Stimulated activated CD8-positive, alpha-beta memory T cell treated with anti-CD3 and anti-CD28 coated beads, Interleukin-4, amount 100 ng/mL, for 24 hours (primary cell): ENCODE measurements around the gene PKD2L1.
"Not testable (repeated sequence)": the region's sequence is repeated elsewhere in the genome, so short reads cannot be mapped to it uniquely, and the experiment has no call there.

Experiments used
- DNase-seq: peaks from one replicate; pipeline ENCODE4 v3.0.0-alpha.2; 2020; ENCODE audit warnings: low read depth

Gene PKD2L1

DNA sequence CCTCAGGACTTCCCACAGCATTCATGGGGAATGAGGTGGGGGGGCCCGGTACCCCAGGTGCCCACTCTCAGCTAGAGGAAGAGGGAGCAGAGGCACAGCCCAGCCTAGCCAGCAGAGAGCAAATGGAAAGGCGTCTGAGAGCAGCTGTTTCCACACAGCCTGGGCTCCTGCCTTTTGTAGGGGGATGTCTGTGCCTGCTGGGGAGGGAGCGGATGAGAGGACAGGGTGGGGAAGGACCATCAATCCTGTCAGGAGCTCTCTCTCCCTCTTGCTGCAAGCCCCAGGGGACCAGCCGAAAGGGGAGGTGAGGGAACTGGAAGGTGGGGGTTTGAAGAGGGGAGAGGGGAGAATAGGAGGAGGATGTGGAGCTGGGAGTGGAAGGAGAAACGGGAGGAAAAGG lies at the start of gene PKD2L1:
Gene PKD2L1, minus strand, starts transcription at position 150 of the 400 bp plus-strand sequence. Its CDS starts 125 bp downstream, at position 25.
- no peak for DNase-seq

DNA sequence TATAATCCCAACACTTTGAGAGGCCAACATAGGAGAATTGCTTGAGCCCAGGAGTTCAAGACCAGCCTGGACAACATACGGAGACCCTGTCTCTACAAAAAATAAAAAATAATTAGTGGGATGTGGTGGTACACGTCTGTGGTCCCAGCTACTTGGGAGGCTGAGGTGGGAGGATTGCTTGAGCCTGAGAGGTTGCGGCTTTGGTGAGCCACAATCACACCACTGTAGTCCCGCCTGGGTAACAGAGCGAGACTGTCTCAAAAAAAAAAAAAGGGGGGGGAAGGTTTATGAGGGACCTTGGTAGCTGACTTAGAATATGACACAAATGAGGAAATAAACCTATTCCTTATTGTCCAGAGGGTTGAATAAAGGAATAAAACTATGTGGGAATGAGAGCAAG lies 47.8 kb upstream of the PKD2L1 start:
- no peak for DNase-seq

DNA sequence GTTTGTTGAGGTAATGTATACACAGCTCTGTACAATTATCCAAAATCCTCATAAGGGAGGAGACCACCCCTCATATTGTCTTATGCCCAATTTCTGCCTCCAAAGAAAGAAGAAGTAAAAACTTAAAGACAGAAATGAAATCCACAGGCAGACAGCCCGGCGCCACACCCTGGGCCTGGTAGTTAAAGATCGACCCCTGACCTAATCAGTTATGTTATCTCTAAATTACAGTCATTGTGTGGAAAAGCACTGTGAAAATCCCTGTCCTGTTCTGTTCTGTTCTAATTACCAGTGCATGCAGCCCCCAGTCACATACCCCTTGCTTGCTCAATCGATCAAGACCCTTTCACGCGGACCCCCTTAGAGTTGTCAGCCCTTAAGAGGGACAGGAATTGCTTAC lies 46.6 kb upstream of the PKD2L1 start:
- DNase-seq: not testable (repeated sequence)

DNA sequence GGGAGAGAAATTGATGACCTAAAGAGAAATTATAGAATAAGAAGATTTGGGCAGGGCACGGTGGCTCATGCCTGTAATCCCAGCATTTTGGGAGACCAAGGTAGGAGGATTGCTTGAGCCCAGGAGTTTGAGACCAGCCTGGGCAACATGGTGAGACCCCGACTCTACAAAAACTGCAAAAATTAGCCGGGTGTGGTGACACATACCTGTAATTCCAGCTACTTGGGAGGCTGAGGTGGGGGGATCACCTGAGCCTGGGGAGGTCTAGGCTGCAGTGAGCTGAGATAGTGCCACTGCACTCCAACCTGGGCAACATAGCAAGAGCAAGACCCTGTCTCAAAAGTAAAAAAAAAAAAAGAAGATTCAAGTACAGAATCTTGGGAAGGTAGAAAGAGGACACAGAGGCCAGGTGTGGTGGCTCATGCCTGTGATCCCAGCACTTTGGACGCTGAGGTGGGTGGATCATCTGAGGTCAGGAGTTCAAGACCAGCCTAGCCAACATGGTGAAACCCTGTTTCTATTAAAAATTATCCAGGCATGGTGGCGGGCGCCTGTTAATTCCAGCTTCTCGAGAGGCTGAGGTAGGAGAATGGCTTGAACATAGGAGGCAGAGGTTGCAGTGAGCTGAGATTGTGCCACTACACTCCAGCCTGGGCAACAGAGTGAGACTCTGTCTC lies 44.8 kb upstream of the PKD2L1 start:
- DNase-seq: not testable (repeated sequence)

DNA sequence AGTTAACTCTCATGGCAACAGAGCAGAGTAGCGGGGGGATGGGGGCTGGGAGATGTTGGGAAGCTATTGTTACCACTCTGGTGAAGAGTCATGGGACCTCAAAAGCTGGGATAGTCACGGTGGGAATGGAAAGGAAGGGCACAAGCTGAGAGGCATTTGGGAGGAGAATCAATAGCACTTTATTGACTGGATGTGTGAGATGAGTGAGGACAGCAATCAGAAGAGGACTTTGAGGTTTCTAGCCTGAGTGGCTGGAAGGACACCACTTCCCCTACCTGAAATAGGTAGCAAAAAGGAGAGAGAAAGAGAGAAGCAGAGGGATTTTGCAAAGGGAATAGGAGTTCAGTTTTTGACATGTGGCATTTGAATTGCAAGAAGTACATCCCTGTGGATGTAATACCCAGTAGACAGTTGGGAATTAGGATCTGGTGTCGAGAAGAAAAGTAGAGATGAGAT lies 44.2 kb upstream of the PKD2L1 start:
- DNase-seq: no peak

DNA sequence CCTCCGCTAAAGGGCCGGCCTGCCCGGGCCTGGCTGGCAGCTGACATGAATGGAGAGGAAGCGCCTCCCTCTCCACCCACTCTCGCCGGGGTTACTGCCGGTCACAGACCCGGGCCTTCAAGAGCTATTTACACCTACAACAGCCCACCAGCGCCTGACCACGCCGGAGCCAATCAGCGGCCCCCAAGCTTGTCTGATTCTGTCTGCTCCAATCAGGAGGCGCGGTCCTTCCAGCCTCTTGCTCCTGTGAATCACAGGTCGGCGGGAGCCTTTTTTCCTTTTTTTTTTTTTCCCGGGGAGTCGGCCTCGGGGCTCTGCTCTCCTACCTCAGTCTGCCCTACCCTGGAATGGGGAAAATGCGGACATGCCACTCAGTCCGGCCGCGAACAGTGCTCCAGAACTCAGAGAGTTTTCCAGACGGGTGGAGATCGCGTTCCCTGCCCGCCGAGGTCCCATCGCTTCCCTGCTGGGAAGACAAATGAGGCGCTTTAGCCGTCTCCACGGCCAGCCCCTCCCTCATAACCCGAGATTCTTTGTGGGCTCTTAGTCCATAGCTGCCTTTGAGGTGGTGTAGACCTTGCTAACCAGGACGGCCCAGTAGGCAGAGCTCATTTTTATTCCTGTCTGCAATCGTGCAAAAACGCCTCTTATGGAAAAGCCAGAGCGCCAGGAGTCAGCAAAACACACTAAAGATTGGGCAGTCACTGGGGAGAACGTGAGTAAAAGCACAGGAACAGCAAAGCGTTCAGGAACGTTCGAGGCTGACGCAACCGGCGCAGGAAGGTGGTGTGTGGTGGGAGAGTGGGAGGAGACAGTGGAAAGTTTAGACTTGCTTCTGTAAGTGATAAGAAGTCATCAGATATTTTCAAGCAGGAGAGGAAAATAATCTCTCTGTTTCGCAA lies 43.5 kb upstream of the PKD2L1 start:
- peak; percentile 85 for DNase-seq

DNA sequence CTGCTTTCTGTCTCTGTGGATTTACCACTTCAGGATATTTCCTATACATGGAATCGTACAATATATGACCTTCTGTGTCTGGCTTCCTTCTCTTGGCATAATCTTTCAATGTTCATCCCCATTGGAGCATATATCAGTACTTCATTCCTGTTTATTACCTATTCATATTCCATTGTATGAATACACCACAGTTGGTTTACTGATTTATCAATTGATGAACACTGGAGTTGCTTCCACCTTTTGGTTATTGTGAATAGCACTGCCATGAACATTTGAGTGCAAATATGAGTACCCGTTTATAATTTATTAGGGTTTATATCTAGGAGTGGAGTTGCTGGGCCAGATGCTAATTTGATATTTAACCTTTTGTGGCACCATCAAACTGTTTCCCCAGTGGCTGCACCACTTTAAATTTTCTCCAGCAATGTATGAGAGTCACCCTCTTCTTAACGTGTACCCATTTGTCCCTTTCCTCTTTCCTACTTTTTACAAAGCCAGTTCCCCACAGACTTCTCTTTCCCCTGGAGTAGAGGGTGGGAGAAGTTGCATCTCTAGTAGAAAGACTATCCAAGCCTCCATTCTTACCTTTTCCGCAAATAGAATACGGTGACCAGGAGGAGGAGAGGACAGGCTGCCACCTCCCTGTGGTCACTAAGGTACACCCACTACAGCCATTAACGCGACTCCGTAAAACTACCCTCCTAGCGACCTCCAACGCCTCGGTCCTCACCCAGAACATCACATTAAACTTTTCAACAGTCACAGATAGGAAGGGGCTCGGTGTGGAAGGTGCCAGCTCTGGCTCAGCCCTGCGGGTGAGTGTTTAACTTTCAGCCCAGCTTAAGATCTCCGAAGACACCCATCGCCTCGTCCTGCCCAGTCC lies 42.6 kb upstream of the PKD2L1 start:
- DNase-seq: no peak

DNA sequence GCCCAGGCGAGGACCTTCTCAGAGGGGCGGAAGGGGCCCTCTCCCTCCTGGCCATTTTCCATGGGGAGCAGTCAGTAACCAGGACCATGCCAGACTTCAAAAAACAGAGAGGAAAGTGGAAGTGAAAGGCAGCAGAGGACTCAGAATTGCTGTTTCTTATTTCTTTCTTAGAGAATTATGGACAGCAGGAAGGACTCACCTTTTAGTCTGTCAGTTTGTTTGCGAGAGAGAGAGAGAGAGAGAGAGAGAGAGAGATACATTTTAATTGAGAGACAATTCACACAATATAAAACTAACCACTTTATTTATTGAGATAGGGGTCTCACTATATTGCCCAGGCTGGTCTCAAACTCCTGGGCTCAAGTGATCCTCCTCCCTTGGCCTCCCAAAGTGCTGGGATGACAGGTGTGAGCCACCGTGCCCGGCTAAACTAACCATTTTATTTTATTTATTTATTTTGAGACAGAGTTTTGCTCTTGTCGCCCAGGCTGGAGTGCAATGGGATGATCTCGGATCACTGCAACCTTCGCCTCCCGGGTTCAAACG lies 41.5 kb upstream of the PKD2L1 start:
- no peak for DNase-seq

DNA sequence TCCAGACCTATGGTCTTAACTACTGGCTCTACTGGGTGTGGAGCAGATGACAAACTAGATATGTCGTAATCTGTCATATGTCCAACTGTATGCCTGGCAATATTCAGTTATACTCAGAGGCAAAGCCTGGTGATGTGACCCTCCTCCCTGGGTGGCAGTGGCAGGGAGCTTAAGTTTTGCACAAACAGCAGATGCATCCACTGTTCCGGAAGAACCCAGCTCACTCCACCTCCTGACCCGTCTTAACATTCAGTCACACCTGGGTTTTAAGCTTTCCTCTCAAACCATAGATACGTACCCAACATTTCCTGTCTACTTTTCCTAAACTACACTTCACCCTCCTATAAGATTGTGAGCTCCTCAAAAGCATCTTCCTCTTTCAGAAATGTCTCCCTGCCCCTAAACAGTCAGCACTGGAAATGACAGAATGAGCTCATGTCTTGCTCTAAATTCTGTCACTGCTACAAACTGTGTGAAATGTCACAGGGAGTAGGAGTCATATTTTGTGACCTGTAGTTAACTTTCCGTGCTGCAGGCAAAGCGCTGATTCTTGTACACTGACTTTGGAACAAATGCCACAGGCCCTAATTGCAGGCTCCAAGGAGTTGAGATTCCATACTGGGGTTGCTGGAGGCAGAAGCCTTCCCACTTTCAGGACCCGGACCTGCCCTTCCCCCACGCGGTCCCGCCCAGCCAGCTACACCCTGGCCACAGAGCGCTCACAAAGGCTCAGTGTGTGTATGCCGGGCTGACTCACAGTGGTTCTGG lies 40.9 kb upstream of the PKD2L1 start:
- peak; percentile 51 for DNase-seq

DNA sequence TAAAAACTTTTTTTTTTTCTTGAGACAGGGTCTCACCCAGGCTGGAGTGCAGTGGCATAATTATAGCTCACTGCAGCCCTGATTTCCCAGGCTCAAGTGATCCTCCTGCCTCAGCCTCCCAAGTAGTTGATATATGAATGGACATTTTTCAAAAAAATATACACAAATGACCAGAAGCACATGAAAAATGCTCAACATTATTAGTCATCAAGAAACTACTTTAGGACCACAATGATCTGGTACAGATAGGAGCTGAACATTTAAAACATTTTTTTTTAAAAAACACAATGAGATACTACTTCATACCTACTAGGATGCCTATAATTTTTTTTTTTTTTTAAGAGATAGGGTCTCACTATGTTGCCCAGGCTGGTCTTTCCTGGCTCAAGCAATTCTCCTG lies 38.7 kb upstream of the PKD2L1 start:
- no peak for DNase-seq

DNA sequence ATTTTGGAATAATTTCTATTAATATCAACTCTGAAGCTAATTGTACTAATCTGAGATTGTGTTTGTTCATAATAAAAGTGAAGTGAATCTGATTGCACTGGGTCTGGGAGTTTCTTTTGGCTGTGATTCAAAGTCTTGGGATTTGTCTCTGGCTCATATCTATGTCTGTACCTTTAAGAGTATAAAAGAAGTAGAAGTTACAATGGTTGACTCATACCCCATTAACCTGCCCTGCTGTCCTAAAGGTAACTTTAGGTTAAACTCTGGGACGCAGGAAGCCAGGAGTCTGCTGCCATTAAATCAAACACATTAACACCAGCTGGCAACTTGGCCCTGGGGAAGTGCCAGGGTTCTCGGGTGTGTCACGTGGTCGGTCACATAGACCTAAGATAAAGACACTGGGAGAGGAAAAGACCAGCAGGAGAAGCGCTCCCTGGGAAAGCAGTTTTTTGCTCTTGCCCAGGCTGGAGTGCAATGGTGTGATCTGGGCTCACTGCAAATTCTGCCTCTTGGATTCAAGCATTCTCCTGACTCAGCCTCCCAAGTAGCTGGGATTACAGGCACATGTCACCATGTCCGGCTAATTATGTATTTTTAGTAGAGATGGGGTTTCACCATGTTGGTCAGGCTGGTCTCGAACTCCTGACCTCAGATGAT lies 34.8 kb upstream of the PKD2L1 start:
- DNase-seq: no peak

DNA sequence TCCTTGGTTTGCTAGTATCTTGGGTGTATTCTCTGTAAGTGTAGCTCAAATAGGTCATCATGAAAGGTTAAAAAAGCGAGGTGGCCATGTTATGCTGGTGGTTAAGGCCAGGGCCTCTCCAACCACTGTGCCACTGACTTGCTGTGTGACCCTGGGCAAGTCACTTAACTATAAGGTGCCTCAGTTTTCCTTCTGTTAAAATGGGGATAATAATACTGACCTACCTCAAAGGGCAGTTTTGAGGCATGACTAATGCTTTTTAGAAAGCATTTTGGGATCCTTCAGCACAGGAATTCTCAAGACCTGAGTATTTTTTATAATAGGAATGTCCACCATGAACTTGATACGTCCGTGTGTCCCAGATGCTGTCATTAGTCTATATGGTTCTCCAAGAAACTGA lies 34.1 kb upstream of the PKD2L1 start:
- DNase-seq: no peak

DNA sequence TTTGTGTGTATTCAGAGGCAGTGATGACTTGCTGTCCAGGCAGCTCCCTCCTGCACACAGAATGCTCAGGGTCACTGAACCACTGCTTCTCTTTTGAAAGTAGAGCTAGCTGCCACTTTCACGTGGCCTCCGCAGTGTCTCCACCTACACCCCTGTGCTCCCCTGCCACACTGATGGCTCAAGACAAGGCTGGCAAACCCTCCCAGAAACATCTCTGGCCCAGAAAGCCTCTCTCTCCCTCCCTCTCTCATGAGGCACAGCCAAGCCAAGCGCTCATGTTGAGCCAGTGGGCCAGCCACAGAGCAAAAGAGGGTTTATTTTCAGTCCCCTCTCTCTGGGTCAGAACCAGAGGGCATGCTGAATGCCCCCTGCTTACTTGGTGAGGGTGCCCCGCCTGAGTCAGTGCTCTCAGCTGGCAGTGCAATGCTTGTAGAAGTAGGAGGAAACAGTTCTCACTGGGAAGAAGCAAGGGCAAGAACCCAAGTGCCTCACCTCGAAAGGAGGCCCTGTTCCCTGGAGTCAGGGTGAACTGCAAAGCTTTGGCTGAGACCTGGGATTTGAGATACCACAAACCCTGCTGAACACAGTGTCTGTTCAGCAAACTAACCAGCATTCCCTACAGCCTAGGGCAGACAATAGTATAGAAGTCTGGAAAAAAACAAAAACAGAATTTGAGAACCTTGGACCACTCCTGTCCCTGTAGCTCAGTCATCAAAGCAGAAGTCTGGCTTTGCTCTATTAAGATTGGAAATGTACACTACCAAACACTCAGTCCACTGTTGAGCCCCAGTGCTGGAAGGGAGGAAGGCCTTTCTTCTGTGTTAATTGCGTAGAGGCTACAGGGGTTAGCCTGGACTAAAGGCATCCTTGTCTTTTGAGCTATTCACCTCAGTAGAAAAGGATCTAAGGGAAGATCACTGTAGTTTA lies 32.8 kb upstream of the PKD2L1 start:
- DNase-seq: no peak

DNA sequence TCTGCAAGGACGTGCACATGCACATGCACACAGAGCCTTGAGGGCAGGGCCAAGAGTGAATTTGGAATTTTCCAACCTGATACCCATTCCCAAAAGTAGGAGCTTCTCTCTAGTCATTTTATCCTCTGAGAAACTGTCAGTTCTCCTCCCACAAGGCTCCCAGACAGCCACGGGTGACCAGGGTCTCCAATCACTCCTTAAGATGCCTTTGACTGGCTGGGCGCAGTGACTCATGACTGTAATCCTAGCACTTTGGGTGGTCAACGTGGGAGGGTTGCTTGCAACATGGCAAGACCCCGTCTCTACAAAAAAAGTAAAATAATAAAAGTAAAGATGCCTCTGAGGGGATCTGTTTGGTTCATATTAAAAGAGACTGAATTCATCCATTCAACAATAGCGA lies 30.2 kb upstream of the PKD2L1 start:
- no peak for DNase-seq

DNA sequence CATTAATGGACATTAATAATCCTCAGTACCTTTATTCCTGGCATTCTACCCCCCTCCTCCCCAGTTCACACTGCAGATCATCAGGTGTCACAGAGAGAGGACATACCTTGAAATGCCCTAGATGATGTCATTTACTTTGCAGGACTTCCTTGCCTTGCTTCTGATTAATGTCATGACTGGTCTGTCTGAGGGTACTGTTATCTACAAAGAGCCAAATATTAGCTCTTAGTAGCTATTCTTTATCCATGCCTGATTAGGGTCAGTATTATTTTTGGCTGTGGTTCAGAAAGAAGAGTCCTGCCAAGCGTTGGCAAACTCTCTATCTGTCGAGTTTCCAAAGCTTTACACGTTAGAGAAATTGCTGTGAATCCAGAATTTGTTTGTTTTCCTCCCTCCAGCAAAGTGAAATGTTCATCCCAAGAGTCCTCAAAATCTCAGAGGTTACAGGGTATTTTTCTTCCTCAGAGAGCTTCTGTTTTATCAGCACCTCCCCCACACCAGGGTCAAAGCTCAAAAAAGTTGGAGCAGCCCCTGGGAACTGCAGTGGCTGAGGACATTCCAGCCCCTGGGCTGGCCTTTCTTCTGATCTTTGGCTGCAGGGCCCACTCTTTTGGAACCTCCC lies 29.6 kb upstream of the PKD2L1 start:
- no peak for DNase-seq

DNA sequence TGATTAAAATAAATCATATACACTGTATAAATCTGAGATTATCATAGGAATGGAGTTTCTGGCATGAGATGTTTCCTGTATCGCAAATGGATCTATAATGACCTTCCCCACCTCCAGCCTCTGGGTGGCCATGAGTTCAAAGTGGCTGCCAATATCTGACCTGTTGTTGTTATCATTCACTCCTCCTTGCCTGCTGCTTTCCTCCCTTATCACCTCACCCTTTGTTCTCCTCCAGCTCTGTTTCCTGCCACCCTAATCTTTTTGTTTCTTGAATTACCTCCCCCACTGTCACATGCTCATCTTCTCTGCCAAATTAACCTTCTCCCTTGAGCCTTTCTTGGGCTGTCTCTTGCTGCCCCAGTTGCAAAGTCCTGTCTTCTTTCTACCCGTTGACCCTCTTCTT lies 29.0 kb upstream of the PKD2L1 start:
- no peak for DNase-seq

DNA sequence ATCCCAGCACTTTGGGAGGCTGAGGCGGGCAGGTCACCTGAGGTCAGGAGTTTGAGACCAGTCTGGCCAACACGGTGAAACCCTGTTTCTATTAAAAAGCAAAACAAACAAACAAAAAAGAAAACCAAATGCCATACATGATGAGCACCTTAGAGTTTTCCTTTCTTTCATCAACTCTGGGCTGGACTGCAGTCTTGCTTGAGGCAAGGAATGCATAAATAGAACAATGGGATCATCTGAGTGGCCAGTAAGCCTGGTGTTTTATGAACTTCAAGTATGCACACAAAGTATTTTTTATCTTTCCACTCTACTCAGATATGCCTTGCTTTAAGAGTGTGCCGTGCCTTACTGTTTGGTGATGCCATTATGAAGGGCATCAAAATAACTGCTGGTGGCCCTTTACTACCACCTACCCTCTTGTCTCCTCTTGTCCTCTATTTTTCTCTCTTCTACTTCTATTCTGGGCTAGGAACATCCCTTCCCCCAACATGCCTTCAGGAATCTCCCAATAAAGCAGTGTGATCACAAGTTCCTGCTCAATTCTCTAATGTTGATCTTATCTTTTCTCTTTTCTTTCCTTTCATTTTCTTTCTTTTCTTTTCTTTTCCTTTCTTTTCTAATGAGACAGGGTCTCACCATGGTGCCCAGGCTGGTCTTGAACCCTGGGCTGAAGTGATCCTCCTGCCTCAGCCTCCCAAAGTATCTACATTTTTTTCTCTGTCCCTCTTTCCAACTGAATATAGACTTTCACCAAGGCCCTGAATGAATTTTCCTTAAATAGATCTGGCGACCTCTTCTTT lies 27.2 kb upstream of the PKD2L1 start:
- DNase-seq: no peak
